ENCODE measurements around the gene PYHIN1.

PYHIN1 gene

DNA sequence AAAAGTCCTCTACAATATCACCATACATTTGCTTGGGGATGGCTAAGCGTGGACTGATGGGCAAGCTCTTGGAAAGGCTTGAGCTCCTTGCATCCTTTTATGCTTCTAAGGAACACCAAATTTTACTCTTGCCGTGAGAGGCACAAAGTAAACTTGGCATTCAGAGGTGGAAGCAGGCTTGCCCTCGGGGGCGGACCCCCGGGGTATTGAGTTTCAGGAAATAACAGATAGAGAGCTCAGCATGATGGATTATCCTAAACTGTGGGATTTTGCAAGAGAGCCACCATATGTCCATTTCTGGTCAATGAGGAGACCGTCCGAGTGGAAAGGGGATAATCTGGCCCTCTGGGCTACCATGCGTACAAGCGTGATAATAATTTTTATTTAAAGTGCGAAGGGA is 92.4 kb downstream of the PYHIN1 start:
- no peak for DNase-seq

GRCh38 chr1:159025043-159025442 is 93.7 kb downstream of the PYHIN1 start:
- no peak for DNase-seq

Data from activated CD8-positive, alpha-beta memory T cell treated with anti-CD3 and anti-CD28 coated beads, Interleukin-2, amount 50 U/mL, for 48 hours (primary cell).